Measurements from ENCODE around the gene C6orf62.

- TF ChIP-seq GATA2 (IDR thresholded peaks at IDR 0.05; ENCODE audit: low read depth, low read length) = no peak
- TF ChIP-seq GATA3 (IDR thresholded peaks at IDR 0.05; ENCODE audit: low read depth, low read length) = no peak
Observed at GRCh38 chr6:24690593-24690992, 28.4 kb downstream of the C6orf62 start.

Measured in SH-SY5Y (cell line).